HEK293 (cell line): ENCODE data around the gene INO80.

ENCODE experiments used
- CTCF ChIA-PET: fragments of 350-600 bp; formaldehyde crosslinking; extraction: SDS; loops from one replicate; lab custom pipeline; 2021; ENCODE audit warnings: antibody characterized with exemption; lab: Yijun Ruan, JAX
- POLR2A ChIA-PET: fragments of 300-600 bp; formaldehyde crosslinking; extraction: SDS; loops from one replicate; lab custom pipeline; 2020; ENCODE audit warnings: antibody characterized with exemption, inconsistent platforms; lab: Yijun Ruan, JAX
- H3K27ac ChIP-seq: fragments of 200-500 bp; sonication (Bioruptor generic); 2 replicates; pipeline ENCODE4 v1.5.1; 2014; ENCODE audit warnings: low read depth, low read length, control low read depth, inconsistent platforms; ENCODE audit errors: extremely low read depth
- H3K36me3 ChIP-seq, 2 experiments: fragments of 200-500 bp in 1 of 2; sonication (Bioruptor generic) in 1 of 2; 1 replicate in 1 of 2; 2 replicates in 1 of 2; pipeline ENCODE4 v1.5.1; 2014 to 2017; ENCODE audit warnings: inconsistent platforms in 2 of 2, low read length in 2 of 2; ENCODE audit not compliant: control insufficient read depth in 2 of 2, insufficient read depth in 1 of 2
- H3K4me1 ChIP-seq: fragments of 200-500 bp; sonication (Bioruptor generic); 2 replicates; pipeline ENCODE4 v1.5.1; 2014; ENCODE audit warnings: mild to moderate bottlenecking, low read length, inconsistent platforms; ENCODE audit not compliant: control insufficient read depth, insufficient read depth
- H3K4me3 ChIP-seq: 2 replicates; pipeline ENCODE4 v1.5.1; 2011; ENCODE audit warnings: low read depth, mild to moderate bottlenecking, control low read depth, low read length, moderate library complexity
- H3K9me3 ChIP-seq: fragments of 200-500 bp; sonication (Bioruptor generic); 2 replicates; pipeline ENCODE4 v1.5.1; 2014; ENCODE audit warnings: low read depth, low read length, inconsistent platforms; ENCODE audit not compliant: control insufficient read depth, insufficient read depth
- EGR2 ChIP-seq: fragments of 450-650 bp; formaldehyde crosslinking; IDR thresholded peaks from 2 replicates; pipeline ENCODE4 v1.5.1; 2016; ENCODE audit warnings: low read depth, missing biosample characterization, missing genetic modification characterization
- GLIS1 ChIP-seq: fragments of 450-650 bp; formaldehyde crosslinking; IDR thresholded peaks from 2 replicates; pipeline ENCODE4 v1.5.1; 2016; ENCODE audit warnings: missing biosample characterization, missing genetic modification characterization
- KLF7 ChIP-seq: fragments of 450-650 bp; formaldehyde crosslinking; IDR thresholded peaks from 2 replicates; pipeline ENCODE4 v1.5.1; 2016; ENCODE audit warnings: missing biosample characterization, missing genetic modification characterization, borderline replicate concordance
- PRDM1 ChIP-seq: fragments of 450-650 bp; formaldehyde crosslinking; IDR thresholded peaks from 2 replicates; pipeline ENCODE4; 2016; ENCODE audit warnings: missing biosample characterization, missing genetic modification characterization
- TCF7L2 ChIP-seq: IDR thresholded peaks from 2 replicates; pipeline ENCODE4 v1.6.1; 2011; ENCODE audit warnings: low read depth, mild to moderate bottlenecking, inconsistent platforms, low read length, moderate library complexity, borderline replicate concordance
- WT1 ChIP-seq: fragments of 450-650 bp; formaldehyde crosslinking; IDR thresholded peaks from 2 replicates; pipeline ENCODE4 v1.5.1; 2016; ENCODE audit warnings: missing biosample characterization, missing genetic modification characterization
- ZBTB17 ChIP-seq: fragments of 450-650 bp; formaldehyde crosslinking; IDR thresholded peaks from 2 replicates; pipeline ENCODE4 v1.5.1; 2016; ENCODE audit warnings: missing biosample characterization, missing genetic modification characterization
- ZEB2 ChIP-seq: fragments of 450-650 bp; formaldehyde crosslinking; IDR thresholded peaks from 2 replicates; pipeline ENCODE4 v1.5.1; 2016; ENCODE audit warnings: missing biosample characterization, missing genetic modification characterization
- ZFHX2 ChIP-seq: fragments of 450-650 bp; formaldehyde crosslinking; conservative IDR thresholded peaks from 2 replicates; pipeline ENCODE4 v1.5.1; 2016; ENCODE audit warnings: missing biosample characterization, missing genetic modification characterization
- ZIC2 ChIP-seq: fragments of 450-650 bp; formaldehyde crosslinking; IDR thresholded peaks from 2 replicates; pipeline ENCODE4 v1.5.1; 2016; ENCODE audit warnings: missing biosample characterization, missing genetic modification characterization
- ZNF10 ChIP-seq: fragments of 450-650 bp; formaldehyde crosslinking; IDR thresholded peaks from 2 replicates; pipeline ENCODE4 v1.5.1; 2017; ENCODE audit warnings: missing biosample characterization, missing genetic modification characterization
- ZNF133 ChIP-seq: fragments of 450-650 bp; formaldehyde crosslinking; IDR thresholded peaks from 2 replicates; pipeline ENCODE4 v1.5.1; 2016; ENCODE audit warnings: missing biosample characterization, missing genetic modification characterization
- ZNF184 ChIP-seq: fragments of 450-650 bp; IDR thresholded peaks from 2 replicates; pipeline ENCODE4 v1.5.1; 2018; ENCODE audit warnings: missing biosample characterization, mild to moderate bottlenecking, missing genetic modification characterization
- ZNF341 ChIP-seq: fragments of 450-650 bp; formaldehyde crosslinking; IDR thresholded peaks from 2 replicates; pipeline ENCODE4; 2016; ENCODE audit warnings: low read depth, missing biosample characterization, missing genetic modification characterization
- ZNF394 ChIP-seq: fragments of 450-650 bp; formaldehyde crosslinking; IDR thresholded peaks from 2 replicates; pipeline ENCODE4 v1.5.1; 2016; ENCODE audit warnings: missing biosample characterization, missing genetic modification characterization, mild to moderate bottlenecking, moderate library complexity, borderline replicate concordance
- ZNF560 ChIP-seq: fragments of 450-650 bp; formaldehyde crosslinking; IDR thresholded peaks from 2 replicates; pipeline ENCODE4 v1.5.1; 2017; ENCODE audit warnings: missing biosample characterization, missing genetic modification characterization, borderline replicate concordance
- ZNF585B ChIP-seq: fragments of 450-650 bp; formaldehyde crosslinking; IDR thresholded peaks from 2 replicates; pipeline ENCODE4 v1.5.1; 2016; ENCODE audit warnings: missing biosample characterization, missing genetic modification characterization
- ZNF621 ChIP-seq: fragments of 450-650 bp; formaldehyde crosslinking; IDR thresholded peaks from 2 replicates; pipeline ENCODE4 v1.5.1; 2017; ENCODE audit warnings: missing biosample characterization, missing genetic modification characterization
- ZNF654 ChIP-seq: fragments of 450-650 bp; formaldehyde crosslinking; IDR thresholded peaks from 2 replicates; pipeline ENCODE4 v1.5.1; 2016; ENCODE audit warnings: low read depth, missing biosample characterization, missing genetic modification characterization
- ZNF843 ChIP-seq: fragments of 450-650 bp; formaldehyde crosslinking; IDR thresholded peaks from 2 replicates; pipeline ENCODE4 v1.5.1; 2016; ENCODE audit warnings: missing biosample characterization, missing genetic modification characterization
- TF ChIP-seq, protein P1 (sequence below): fragments of 450-650 bp; formaldehyde crosslinking; IDR thresholded peaks from 2 replicates; pipeline ENCODE4; 2016; ENCODE audit warnings: missing biosample characterization, missing genetic modification characterization
- TF ChIP-seq, protein P2 (sequence below): fragments of 450-650 bp; formaldehyde crosslinking; IDR thresholded peaks from 2 replicates; pipeline ENCODE4 v1.5.1; 2017; ENCODE audit warnings: missing biosample characterization, missing genetic modification characterization
- TF ChIP-seq, protein P3 (sequence below): fragments of 450-650 bp; formaldehyde crosslinking; IDR thresholded peaks from 2 replicates; pipeline ENCODE4 v1.5.1; 2017; ENCODE audit warnings: missing biosample characterization, missing genetic modification characterization

Gene INO80

DNA sequence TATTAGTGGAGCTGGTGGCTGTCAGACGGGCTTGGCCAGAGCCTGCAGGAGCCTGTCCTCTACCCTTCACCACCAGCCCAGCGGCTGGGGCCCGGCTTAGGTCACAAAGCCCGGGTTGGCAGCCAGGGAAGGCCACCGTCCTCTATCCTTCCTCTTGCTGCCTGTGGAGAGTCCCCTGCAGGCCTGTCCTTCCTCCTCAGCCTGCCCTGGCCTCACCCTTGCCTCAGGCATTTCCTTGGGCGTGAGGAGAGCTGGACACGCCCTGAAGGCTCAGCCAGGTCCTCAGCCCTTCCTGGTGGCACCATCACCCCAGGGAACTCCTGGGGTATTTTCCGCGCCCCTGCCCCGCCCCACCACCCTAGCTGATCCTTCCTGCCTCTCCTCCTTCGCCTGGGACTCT lies 155.2 kb downstream of the INO80 start:
- ChIA-PET POLR2A (interaction anchor here (0.5 to 0.6 kb wide), 2 partner anchors 63 to 229 kb away, joined by 4 to 6 read pairs; no protein-coding TSS in a partner anchor), CTCF (no interaction called here)
- TF ChIP-seq ZNF621 (tag by site-specific recombination) (no peak), KLF7 (tag by site-specific recombination) (no peak), ZNF585B (no peak), ZIC2 (tag by site-specific recombination) (peak; percentile 40; the same call in 1 of the 2 replicates)
- no peak overlapping the region for H3K27ac ChIP-seq
- H3K4me1 ChIP-seq: peaks cover 3% of the 10 kb centered on the region; the same call in 1 of the 2 replicates
- no peaks in the 10 kb centered on the region for H3K36me3 ChIP-seq
- no peak overlapping the region for H3K4me3 ChIP-seq
- H3K9me3 ChIP-seq: no peaks in the 10 kb centered on the region

- Histone ChIP-seq H3K36me3 (peaks cover 0 to 4% of the 10 kb centered on the region in 2 experiments; a peak in 1 of 3 replicates), H3K9me3 (no peaks in the 10 kb centered on the region), H3K4me3 (no peak overlapping the region), H3K4me1 (peaks cover 5% of the 10 kb centered on the region; the same call in 1 of the 2 replicates), H3K27ac (no peak overlapping the region)
- ChIA-PET POLR2A (interaction anchor here (0.6 kb wide), 1 partner anchor 62 kb away, joined by 4 read pairs; no protein-coding TSS in a partner anchor), CTCF (no interaction called here)
- TF ChIP-seq ZEB2: no peak
- TF ChIP-seq WT1: no peak
- no peak for TF ChIP-seq ZNF560 (tag by site-specific recombination)
- no peak for TF ChIP-seq ZNF394 (tag by site-specific recombination)
- no peak for TF ChIP-seq TCF7L2
- TF ChIP-seq, protein P1, sequence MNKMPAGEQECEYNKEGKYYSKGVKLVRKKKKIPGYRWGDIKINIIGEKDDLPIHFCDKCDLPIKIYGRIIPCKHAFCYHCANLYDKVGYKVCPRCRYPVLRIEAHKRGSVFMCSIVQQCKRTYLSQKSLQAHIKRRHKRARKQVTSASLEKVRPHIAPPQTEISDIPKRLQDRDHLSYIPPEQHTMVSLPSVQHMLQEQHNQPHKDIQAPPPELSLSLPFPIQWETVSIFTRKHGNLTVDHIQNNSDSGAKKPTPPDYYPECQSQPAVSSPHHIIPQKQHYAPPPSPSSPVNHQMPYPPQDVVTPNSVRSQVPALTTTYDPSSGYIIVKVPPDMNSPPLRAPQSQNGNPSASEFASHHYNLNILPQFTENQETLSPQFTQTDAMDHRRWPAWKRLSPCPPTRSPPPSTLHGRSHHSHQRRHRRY (tag by site-specific recombination): no peak
These were observed 155.8 kb downstream of the INO80 start for GRCh38 chr15:40960151-40960885.

GRCh38 chr15:40959331-40960141 lies 156.5 kb downstream of the INO80 start:
- peak; percentile 15; the same call in 1 of the 2 replicates for TF ChIP-seq ZNF341
- TF ChIP-seq, protein P2, sequence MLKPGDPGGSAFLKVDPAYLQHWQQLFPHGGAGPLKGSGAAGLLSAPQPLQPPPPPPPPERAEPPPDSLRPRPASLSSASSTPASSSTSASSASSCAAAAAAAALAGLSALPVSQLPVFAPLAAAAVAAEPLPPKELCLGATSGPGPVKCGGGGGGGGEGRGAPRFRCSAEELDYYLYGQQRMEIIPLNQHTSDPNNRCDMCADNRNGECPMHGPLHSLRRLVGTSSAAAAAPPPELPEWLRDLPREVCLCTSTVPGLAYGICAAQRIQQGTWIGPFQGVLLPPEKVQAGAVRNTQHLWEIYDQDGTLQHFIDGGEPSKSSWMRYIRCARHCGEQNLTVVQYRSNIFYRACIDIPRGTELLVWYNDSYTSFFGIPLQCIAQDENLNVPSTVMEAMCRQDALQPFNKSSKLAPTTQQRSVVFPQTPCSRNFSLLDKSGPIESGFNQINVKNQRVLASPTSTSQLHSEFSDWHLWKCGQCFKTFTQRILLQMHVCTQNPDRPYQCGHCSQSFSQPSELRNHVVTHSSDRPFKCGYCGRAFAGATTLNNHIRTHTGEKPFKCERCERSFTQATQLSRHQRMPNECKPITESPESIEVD (tag by site-specific recombination): no peak
- TF ChIP-seq ZNF10 (tag by site-specific recombination): no peak
- TF ChIP-seq ZBTB17 (tag by site-specific recombination): peak; percentile 62
- no peak for TF ChIP-seq ZNF654 (tag by site-specific recombination)
- no peak for TF ChIP-seq ZNF843
- TF ChIP-seq ZNF184: no peak
- TF ChIP-seq EGR2 (tag by site-specific recombination): peak; percentile 89
- TF ChIP-seq ZIC2 (tag by site-specific recombination): peak; percentile 44
- 0 out of 2 replicates have a peak, but pooled peaks have one; percentile 24 for TF ChIP-seq GLIS1 (tag by site-specific recombination)
- TF ChIP-seq PRDM1 (tag by site-specific recombination): no peak
- TF ChIP-seq ZNF133: no peak
- TF ChIP-seq ZFHX2 (tag by site-specific recombination): peak; percentile 88
- TF ChIP-seq, protein P3, sequence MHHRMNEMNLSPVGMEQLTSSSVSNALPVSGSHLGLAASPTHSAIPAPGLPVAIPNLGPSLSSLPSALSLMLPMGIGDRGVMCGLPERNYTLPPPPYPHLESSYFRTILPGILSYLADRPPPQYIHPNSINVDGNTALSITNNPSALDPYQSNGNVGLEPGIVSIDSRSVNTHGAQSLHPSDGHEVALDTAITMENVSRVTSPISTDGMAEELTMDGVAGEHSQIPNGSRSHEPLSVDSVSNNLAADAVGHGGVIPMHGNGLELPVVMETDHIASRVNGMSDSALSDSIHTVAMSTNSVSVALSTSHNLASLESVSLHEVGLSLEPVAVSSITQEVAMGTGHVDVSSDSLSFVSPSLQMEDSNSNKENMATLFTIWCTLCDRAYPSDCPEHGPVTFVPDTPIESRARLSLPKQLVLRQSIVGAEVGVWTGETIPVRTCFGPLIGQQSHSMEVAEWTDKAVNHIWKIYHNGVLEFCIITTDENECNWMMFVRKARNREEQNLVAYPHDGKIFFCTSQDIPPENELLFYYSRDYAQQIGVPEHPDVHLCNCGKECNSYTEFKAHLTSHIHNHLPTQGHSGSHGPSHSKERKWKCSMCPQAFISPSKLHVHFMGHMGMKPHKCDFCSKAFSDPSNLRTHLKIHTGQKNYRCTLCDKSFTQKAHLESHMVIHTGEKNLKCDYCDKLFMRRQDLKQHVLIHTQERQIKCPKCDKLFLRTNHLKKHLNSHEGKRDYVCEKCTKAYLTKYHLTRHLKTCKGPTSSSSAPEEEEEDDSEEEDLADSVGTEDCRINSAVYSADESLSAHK: no peak
- CTCF ChIA-PET: no interaction called here
- Histone ChIP-seq H3K27ac (no peak overlapping the region), H3K4me3 (no peak overlapping the region), H3K36me3 (peaks cover 0 to 6% of the 10 kb centered on the region in 2 experiments; a peak in 1 of 3 replicates), H3K9me3 (no peaks in the 10 kb centered on the region), H3K4me1 (peaks cover 5% of the 10 kb centered on the region; the same call in 1 of the 2 replicates)
- POLR2A ChIA-PET: interaction anchor here (1.4 kb wide), 1 partner anchor 31 kb away, joined by 6 read pairs; the partner anchor contains the start of gene DLL4
